NOMO-1 (cell line): ENCODE data around the gene DNER.
"Not testable (repeated sequence)": the region's sequence is repeated elsewhere in the genome, so short reads cannot be mapped to it uniquely, and the experiment has no call there.

Experiments used
- DNase-seq, 2 experiments: peaks; one replicate each; lab custom pipeline; 2025; ENCODE audit not compliant: unreplicated experiment in 2 of 2; lab: John Stamatoyannopoulos, UW

The DNER gene

GRCh38 chr2:229633556-229633955 lies 80.8 kb downstream of the DNER start:
- no peak for DNase-seq

GRCh38 chr2:229629039-229629438 lies 85.3 kb downstream of the DNER start:
- DNase-seq, result no peak

- no peak for DNase-seq
These were observed 86.6 kb downstream of the DNER start for GRCh38 chr2:229627728-229628127.

GRCh38 chr2:229622495-229623355 lies 91.6 kb downstream of the DNER start:
- DNase-seq, result no peak

GRCh38 chr2:229620759-229621158 lies 93.6 kb downstream of the DNER start:
- DNase-seq, result no peak

- DNase-seq, result no peak
These were observed 94.1 kb downstream of the DNER start for GRCh38 chr2:229620289-229620688.

GRCh38 chr2:229616433-229616832 lies 97.9 kb downstream of the DNER start:
- no peak for DNase-seq

GRCh38 chr2:229614021-229614420 lies 100.3 kb downstream of the DNER start:
- not testable (repeated sequence) for DNase-seq

- no peak for DNase-seq
These were observed 101.9 kb downstream of the DNER start for GRCh38 chr2:229612384-229612971.

GRCh38 chr2:229611360-229611759 lies 103.0 kb downstream of the DNER start:
- no peak for DNase-seq

- no peak for DNase-seq
These were observed 103.5 kb downstream of the DNER start for GRCh38 chr2:229610872-229611271.

- DNase-seq, result no peak
These were observed 104.0 kb downstream of the DNER start for GRCh38 chr2:229610333-229610732.

GRCh38 chr2:229601936-229602335 lies 112.4 kb downstream of the DNER start:
- no peak for DNase-seq

GRCh38 chr2:229601396-229601795 lies 113.0 kb downstream of the DNER start:
- no peak for DNase-seq

- DNase-seq, result no peak
These were observed 116.1 kb downstream of the DNER start for GRCh38 chr2:229598227-229598626.

- DNase-seq, result no peak
These were observed 117.6 kb downstream of the DNER start for GRCh38 chr2:229596796-229597195.

GRCh38 chr2:229591611-229592010 lies 122.7 kb downstream of the DNER start:
- no peak for DNase-seq

- DNase-seq, result peak; percentile 0 to 48
These were observed 127.3 kb downstream of the DNER start for GRCh38 chr2:229586746-229587705.

- no peak for DNase-seq
These were observed 128.3 kb downstream of the DNER start for GRCh38 chr2:229586012-229586411.

- no peak for DNase-seq
These were observed 132.2 kb downstream of the DNER start for GRCh38 chr2:229582151-229582550.
